ENCODE data around the gene PIEZO1.
A peak's percentile ranks its signal among the peaks of the same experiment; 100 is the strongest.

PIEZO1 gene

DNA sequence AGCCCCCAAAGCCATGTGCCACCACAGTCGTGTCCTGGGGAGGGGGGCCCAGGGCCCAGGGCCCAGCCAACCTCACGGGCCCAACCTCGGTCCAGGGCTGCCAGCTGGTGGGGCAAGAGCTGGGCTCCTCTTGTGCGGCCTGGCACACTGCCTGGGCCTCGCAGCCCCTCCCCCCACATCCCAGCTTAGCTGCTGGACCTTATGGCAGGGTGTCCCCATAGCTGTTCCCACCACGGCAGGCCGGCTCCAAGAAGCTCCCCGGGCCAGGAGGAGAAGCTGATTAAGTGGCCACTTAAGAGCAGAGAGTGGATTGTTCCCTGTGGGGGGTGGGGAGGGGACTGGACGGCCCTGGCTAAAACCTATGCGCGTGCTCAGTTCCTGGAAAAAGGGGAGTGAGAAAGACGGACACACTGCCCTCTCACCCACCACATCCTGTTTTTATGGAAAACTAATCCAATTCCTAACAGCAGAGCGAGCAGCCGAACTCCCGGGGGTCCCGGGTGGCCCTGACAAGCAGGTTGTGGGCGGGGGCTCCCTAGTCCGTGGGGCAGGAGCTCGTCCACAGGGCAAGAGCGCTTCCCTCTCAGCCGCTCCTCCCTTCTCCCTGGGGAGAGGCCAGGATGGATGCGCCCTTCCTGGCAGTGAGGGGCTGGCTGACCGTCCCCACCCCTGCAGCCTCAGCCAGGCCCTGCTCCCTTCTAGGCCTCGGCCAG lies 16.8 kb downstream of the PIEZO1 start:
- TF ChIP-seq, protein P1, sequence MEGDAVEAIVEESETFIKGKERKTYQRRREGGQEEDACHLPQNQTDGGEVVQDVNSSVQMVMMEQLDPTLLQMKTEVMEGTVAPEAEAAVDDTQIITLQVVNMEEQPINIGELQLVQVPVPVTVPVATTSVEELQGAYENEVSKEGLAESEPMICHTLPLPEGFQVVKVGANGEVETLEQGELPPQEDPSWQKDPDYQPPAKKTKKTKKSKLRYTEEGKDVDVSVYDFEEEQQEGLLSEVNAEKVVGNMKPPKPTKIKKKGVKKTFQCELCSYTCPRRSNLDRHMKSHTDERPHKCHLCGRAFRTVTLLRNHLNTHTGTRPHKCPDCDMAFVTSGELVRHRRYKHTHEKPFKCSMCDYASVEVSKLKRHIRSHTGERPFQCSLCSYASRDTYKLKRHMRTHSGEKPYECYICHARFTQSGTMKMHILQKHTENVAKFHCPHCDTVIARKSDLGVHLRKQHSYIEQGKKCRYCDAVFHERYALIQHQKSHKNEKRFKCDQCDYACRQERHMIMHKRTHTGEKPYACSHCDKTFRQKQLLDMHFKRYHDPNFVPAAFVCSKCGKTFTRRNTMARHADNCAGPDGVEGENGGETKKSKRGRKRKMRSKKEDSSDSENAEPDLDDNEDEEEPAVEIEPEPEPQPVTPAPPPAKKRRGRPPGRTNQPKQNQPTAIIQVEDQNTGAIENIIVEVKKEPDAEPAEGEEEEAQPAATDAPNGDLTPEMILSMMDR (IDR thresholded peaks at IDR 0.05; ENCODE audit: insufficient read depth, low read depth, low read length, missing control alignments) = no peak
- DNase-seq (ENCODE audit: low read depth) = no peak
- no peak overlapping the region for H3K4me3 ChIP-seq (ENCODE audit: low read length)

DNA sequence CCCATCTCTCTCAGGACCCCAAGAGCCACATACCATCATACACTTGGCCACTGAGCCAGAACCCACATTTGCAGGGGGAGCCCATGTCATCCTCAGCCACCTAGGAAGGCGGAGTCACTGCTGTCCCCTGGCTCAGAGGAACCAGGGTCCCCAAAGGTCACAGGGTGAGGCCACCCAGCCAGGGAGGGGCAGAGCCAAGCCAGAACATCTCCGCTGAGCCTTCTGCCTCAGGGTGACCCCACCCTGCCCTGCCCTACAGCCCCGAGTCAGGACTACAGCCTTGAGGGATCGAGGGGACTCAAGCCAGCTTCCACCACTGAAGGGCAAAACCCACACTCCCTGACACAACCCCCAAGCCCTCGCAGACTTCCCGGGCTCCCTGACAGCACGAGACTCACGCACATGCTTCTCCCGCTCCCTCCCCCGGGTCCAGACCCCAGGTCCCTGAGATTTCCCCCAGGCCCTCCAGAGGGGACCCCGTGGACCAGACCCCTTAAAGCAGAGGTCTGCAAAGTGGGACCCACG lies 17.4 kb downstream of the PIEZO1 start:
- no peak overlapping the region for H3K4me3 ChIP-seq (ENCODE audit: low read length)
- no peak for DNase-seq (ENCODE audit: low read depth)
- TF ChIP-seq, protein P1 (IDR thresholded peaks at IDR 0.05; ENCODE audit: insufficient read depth, low read depth, low read length, missing control alignments) = no peak

DNA sequence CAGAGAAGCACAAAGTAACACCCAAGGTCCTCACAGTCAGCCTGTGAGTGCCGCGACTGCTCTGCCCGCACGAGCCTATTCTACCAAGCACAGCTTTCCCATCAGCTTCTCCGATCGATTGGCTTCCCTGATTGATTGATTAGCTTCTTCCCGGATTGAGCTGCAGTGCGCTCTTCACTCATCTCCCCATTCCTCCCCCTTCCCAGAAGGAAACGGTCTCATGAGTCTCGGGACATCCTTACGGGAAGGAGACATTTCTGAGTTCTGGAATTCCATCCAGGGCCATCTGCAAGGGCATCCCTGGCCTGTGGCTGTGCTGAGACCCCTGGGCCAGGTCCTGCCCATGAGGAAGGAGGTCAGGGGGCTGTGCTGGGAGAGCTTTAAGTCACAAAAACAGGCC lies 18.0 kb downstream of the PIEZO1 start:
- H3K4me3 ChIP-seq (ENCODE audit: low read length) = no peak overlapping the region
- DNase-seq (ENCODE audit: low read depth) = no peak
- TF ChIP-seq, protein P1 (IDR thresholded peaks at IDR 0.05; ENCODE audit: insufficient read depth, low read depth, low read length, missing control alignments) = no peak

DNA sequence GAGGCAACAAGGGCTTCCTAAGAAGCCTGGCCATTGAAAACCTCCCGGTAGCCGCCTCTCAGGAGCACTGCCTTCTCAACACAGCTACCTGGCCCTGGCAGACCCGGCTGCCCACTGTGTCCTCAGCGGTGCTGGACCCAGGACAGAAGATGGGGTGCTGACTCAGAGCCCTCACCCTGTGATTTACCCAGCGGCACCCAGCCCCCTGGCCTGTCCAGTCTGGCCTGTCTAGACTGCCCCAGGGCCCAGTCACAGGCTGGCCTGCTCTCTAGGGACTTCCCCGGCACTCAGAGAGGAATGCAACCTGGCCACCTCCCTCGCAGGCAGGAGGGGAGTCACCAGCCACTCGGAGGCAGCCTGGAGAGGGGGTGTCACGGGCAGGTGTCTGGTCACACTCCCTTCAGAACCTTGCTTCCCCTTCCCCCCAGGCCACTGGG lies 20.1 kb downstream of the PIEZO1 start:
- H3K4me3 ChIP-seq (ENCODE audit: low read length) = no peak overlapping the region
- TF ChIP-seq, protein P1 (IDR thresholded peaks at IDR 0.05; ENCODE audit: insufficient read depth, low read depth, low read length, missing control alignments) = no peak
- peak; percentile 86 for DNase-seq (ENCODE audit: low read depth)

DNA sequence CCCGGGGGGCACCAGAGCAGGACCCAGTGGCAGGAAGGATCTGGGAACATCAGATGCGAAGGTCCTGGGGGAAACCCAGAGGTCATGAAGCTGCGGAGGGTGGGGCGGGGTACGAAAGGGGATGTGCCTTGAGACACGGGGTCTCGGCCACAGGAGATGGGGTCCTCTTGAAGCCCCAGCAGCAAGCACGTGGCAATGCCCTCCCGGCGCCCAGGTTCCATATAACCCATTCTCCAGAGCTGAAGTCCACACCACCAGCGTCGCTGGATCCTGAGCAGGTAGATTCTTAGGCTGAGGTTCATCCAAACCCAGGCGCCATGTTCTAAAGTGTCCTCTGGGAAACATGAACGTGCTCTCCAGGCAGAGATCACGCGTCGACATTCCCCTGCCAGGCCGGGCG lies 20.9 kb downstream of the PIEZO1 start:
- TF ChIP-seq, protein P1 (IDR thresholded peaks at IDR 0.05; ENCODE audit: insufficient read depth, low read depth, low read length, missing control alignments) = no peak
- no peak overlapping the region for H3K4me3 ChIP-seq (ENCODE audit: low read length)
- no peak for DNase-seq (ENCODE audit: low read depth)

DNA sequence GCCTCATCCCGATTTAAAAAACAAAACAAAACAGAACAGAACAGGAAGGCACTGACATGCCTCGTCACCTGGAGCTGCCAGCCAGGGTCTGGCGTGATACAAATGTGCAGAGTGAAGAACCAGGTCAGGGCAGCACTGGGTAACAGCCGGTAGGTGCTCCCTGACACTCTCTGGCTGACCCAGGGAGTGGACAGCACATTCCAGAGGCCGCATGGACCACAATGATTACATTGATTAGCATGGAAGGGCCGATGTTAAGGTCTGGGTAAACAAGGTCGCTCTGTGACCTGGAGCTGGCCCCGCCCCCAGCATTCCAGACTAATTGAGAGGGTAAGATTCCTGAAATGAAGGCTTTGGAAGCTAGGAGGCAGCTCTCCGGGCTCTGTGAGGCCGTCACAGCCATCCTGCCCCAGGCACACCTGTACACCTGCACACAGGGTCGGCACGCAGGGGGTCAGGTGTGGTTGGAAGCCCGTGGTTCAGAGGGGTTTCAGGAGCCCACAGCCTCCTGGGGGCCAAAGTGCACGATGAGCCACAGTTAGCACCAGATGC lies 21.4 kb downstream of the PIEZO1 start:
- DNase-seq (ENCODE audit: low read depth) = no peak
- no peak overlapping the region for H3K4me3 ChIP-seq (ENCODE audit: low read length)
- TF ChIP-seq, protein P1 (IDR thresholded peaks at IDR 0.05; ENCODE audit: insufficient read depth, low read depth, low read length, missing control alignments) = no peak
